SJSA1 (cell line): ENCODE measurements around the gene BCL2L11. TPM values are rescaled to one million over a fixed set of nuclear protein-coding genes. Genes with fewer than 3 reads are reported as not detected.

Experiments
- DNase-seq, 2 experiments: peaks; one replicate each; pipeline ENCODE4 v3.0.0-alpha.2; 2015 to 2020; ENCODE audit warnings: low spot score in 2 of 2, low read depth in 1 of 2
- H3K27ac ChIP-seq: fragments of 250-450 bp; sonication (Bioruptor Pico); 2 replicates; pipeline ENCODE4 v1.5.1; 2020; ENCODE audit warnings: mild to moderate bottlenecking, moderate library complexity
- H3K27me3 ChIP-seq: fragments of 250-450 bp; sonication (Bioruptor Pico); replicated peaks from 2 replicates; pipeline ENCODE4 v1.5.1; 2020; ENCODE audit warnings: mild to moderate bottlenecking, moderate library complexity
- H3K36me3 ChIP-seq: fragments of 250-450 bp; sonication (Bioruptor Pico); 2 replicates; pipeline ENCODE4 v1.5.1; 2020; ENCODE audit warnings: mild to moderate bottlenecking
- H3K4me1 ChIP-seq: fragments of 250-450 bp; sonication (Bioruptor Pico); replicated peaks from 2 replicates; pipeline ENCODE4 v1.6.1; 2021; ENCODE audit warnings: mild to moderate bottlenecking
- H3K4me3 ChIP-seq: fragments of 250-450 bp; sonication (Bioruptor Pico); 2 replicates; pipeline ENCODE4 v1.5.1; 2020; ENCODE audit warnings: mild to moderate bottlenecking
- H3K9me3 ChIP-seq: fragments of 250-450 bp; sonication (Bioruptor Pico); replicated peaks from 2 replicates; pipeline ENCODE4 v1.5.1; 2020; ENCODE audit warnings: mild to moderate bottlenecking
- total RNA-seq: library from RNA; depleted of rRNA; stranded (reverse); fragments of >200 nt; shearing (Covaris generic); gene quantifications from 2 replicates; pipeline ENCODE4 v1.2.3, GENCODE V29; 2014

Gene BCL2L11
- total RNA-seq, 1 experiment from 2014 or later, result 4.8 TPM

DNA sequence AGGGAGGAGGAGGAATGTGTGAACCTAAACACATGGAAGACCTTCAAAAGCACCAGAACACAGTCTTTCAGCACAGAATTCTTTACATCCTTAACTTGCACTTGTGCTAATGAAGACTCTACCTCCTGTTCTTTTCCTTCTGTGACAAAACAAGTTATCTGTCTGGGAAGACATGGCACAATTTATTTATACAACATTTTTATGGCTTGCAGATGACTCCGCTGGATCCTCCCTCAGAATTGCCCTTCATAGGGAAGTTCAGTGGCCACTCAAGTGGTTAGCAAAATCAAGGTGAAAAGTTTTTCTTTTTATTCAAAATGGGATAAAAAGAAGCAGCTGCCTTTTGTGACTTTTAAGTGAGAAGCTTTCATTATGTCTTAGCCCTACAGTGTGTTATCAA lies 21.4 kb downstream of the BCL2L11 start:
- Histone ChIP-seq H3K36me3 (no peaks in the 10 kb centered on the region), H3K27me3 (no peaks in the 10 kb centered on the region), H3K4me3 (no peak overlapping the region), H3K4me1 (no peaks in the 10 kb centered on the region), H3K9me3 (no peaks in the 10 kb centered on the region), H3K27ac (no peak overlapping the region)
- no peak for DNase-seq

DNA sequence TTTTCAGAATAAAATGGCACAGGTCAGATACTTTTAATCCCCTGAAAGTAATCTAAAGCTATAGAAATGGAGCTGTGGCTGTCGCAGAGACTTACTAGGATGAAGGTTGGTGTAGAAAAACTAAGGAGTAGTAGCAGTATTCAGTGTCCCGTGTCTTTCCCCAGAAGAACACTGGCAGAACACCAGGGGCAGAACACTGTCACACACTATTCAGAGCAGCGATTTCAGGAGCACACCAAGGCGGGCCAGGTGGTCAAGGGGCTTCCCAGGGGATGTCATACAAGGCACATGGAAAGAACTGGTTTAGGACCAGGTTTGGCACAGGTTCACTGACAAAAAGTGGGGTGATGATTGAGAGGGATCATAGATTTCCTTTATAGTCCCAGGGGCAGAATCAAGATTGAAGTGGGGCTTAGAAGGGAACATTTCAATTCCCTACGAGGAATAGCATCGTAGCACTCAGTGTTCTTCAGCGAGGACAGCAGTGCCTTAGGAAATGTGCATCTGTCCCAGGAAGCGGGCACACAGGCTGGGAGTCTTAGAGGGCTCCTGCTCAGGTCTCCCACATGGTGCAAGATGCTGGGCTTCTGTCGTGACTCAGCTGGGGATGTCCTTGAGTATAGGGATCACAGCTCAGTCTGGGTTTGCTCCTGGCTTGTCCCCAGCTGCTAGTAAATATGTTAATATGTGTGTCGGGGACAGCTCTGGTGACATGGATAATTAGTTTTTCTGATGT lies 22.6 kb downstream of the BCL2L11 start:
- Histone ChIP-seq H3K27ac (no peak overlapping the region), H3K36me3 (no peaks in the 10 kb centered on the region), H3K27me3 (no peaks in the 10 kb centered on the region), H3K9me3 (no peaks in the 10 kb centered on the region), H3K4me3 (no peak overlapping the region), H3K4me1 (no peaks in the 10 kb centered on the region)
- DNase-seq, result no peak

DNA sequence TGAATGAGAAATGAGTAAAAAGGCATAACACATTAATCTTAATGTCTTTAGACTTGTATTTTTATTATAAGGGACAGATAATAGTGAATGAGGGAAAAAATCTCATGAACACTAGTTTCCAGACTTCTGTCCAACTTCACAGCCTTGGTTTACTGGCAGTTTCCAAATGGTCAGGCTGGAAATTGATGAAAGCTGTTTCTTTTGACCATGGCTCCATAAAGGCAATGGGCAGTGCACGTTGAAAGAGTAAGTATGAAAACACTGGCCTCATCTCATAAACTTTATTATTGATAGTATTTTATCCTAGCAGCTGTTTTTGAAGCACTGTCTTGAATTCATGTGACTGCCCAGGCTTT lies 23.1 kb downstream of the BCL2L11 start:
- no peaks in the 10 kb centered on the region for H3K4me1 ChIP-seq
- H3K27me3 ChIP-seq, result no peaks in the 10 kb centered on the region
- H3K36me3 ChIP-seq, result no peaks in the 10 kb centered on the region
- no peak overlapping the region for H3K27ac ChIP-seq
- H3K9me3 ChIP-seq, result no peaks in the 10 kb centered on the region
- DNase-seq, result no peak
- no peak overlapping the region for H3K4me3 ChIP-seq

DNA sequence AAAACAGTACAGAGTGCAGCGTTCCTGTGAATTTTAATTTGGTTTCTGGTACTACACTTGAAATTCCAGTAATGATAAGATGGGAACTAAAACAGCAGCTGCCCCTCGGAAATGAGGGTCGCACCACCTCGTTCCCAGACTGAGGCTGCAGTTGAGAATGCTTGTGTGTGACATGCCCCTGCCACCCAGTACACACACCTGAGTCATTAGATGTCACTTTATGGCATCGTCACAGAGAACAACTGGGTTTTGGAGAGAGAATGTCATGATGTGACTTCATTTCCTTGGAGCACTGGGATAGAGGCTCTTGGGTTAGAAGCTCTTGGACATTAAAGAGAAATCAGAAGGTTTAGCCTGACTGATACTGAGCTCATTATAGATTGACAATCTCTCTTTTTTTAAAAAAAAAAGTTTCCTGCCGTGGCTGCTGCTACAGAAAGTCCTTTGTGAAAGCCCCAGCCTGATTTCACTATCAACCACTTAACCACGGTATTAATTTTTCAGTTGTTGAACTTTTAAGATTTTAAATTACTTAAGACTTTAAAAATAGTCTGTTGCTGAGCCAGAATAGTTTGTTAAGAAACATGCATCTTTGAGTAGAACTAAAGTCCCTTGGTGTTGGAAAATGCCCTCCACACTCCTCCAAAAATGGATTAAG lies 24.5 kb downstream of the BCL2L11 start:
- Histone ChIP-seq H3K4me3 (no peak overlapping the region), H3K27me3 (no peaks in the 10 kb centered on the region), H3K9me3 (no peaks in the 10 kb centered on the region), H3K27ac (no peak overlapping the region), H3K4me1 (no peaks in the 10 kb centered on the region), H3K36me3 (no peaks in the 10 kb centered on the region)
- no peak for DNase-seq

GRCh38 chr2:111145951-111146350 lies 25.2 kb downstream of the BCL2L11 start:
- no peak overlapping the region for H3K27ac ChIP-seq
- H3K36me3 ChIP-seq, result no peaks in the 10 kb centered on the region
- H3K9me3 ChIP-seq, result no peaks in the 10 kb centered on the region
- H3K4me3 ChIP-seq, result no peak overlapping the region
- H3K27me3 ChIP-seq, result no peaks in the 10 kb centered on the region
- DNase-seq, result no peak
- no peaks in the 10 kb centered on the region for H3K4me1 ChIP-seq

DNA sequence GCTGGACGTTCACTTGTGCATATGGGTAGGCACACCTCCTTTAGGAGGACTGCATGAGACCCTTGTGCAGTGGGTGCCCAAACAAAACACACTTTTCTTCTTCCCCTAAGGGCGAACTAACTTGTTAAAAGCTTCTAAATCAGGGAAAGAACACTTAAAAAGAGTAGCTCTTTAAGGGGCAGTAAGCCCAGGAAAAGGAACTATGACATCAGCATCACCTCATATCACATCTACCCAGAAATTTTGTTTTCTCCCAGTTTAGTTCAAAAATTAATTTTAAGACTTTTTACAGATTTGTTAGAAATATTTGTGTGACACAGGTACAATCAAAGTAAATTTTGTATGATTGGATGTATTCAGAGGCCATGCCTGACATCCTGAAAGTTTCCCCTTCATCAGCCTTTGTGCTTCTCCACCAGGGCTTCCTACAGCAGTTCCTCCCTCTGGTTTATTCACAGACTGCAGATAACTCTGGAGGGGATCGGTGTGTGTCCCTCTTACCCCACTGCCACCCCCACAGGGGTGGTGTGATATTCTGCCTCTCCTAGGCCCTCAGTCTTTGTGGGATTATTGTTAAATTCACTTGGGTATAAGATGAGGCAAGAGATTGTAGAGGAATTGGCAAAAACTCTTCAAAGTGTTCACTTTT lies 27.6 kb downstream of the BCL2L11 start:
- no peaks in the 10 kb centered on the region for H3K27me3 ChIP-seq
- no peaks in the 10 kb centered on the region for H3K36me3 ChIP-seq
- no peak for DNase-seq
- no peak overlapping the region for H3K27ac ChIP-seq
- no peaks in the 10 kb centered on the region for H3K4me1 ChIP-seq
- no peaks in the 10 kb centered on the region for H3K9me3 ChIP-seq
- no peak overlapping the region for H3K4me3 ChIP-seq

DNA sequence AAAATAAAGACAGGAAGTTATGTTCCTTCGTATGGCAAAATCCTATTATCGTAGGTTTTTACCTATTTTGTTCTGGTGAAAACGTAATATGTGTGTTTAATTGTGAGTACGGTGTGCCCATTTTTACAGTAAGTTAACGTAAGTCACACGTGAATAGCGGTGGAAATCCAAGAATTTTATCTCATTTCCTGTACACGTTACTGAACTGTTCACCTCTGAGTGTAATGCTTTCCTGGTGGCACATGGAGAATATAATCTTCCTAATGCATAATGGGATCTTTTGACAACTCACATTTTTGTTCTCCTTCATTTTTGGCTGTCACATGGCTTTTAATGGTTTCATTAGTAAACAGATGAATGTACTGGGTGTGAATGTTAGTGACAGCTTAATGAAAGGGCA lies 28.2 kb downstream of the BCL2L11 start:
- Histone ChIP-seq H3K4me3 (no peak overlapping the region), H3K4me1 (no peaks in the 10 kb centered on the region), H3K9me3 (no peaks in the 10 kb centered on the region), H3K27ac (no peak overlapping the region), H3K27me3 (no peaks in the 10 kb centered on the region), H3K36me3 (no peaks in the 10 kb centered on the region)
- no peak for DNase-seq

DNA sequence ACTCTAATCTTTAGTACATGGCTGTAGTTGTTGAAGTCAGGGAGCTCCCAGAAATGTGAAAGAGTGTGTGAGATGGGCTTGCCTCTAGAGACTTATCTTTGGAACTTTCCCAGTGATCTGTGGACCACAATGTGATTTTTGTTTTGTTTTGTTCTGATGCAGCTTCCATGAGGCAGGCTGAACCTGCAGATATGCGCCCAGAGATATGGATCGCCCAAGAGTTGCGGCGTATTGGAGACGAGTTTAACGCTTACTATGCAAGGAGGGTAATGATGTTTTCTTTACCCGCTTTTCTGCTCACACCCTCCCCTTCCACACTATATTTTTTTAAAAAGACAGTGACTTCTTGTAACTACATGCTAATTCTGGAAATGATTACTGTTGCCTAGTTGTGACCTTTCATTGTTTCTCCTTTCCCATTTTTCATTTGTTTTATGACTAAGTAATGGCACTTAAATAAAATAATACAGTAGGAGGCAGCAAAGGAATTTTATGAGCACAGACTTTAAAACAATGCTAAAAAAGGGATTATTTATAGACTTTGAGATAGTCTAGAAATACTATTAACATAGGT lies 29.3 kb downstream of the BCL2L11 start:
- no peak overlapping the region for H3K4me3 ChIP-seq
- no peak for DNase-seq
- no peaks in the 10 kb centered on the region for H3K9me3 ChIP-seq
- H3K27me3 ChIP-seq, result no peaks in the 10 kb centered on the region
- H3K4me1 ChIP-seq, result no peaks in the 10 kb centered on the region
- H3K36me3 ChIP-seq, result no peaks in the 10 kb centered on the region
- no peak overlapping the region for H3K27ac ChIP-seq

- Histone ChIP-seq H3K4me3 (no peak overlapping the region), H3K4me1 (peaks cover 4% of the 10 kb centered on the region), H3K27me3 (no peaks in the 10 kb centered on the region), H3K9me3 (no peaks in the 10 kb centered on the region), H3K27ac (no peak overlapping the region), H3K36me3 (no peaks in the 10 kb centered on the region)
- no peak for DNase-seq
Observed at GRCh38 chr2:111154758-111155157, 34.0 kb downstream of the BCL2L11 start.

DNA sequence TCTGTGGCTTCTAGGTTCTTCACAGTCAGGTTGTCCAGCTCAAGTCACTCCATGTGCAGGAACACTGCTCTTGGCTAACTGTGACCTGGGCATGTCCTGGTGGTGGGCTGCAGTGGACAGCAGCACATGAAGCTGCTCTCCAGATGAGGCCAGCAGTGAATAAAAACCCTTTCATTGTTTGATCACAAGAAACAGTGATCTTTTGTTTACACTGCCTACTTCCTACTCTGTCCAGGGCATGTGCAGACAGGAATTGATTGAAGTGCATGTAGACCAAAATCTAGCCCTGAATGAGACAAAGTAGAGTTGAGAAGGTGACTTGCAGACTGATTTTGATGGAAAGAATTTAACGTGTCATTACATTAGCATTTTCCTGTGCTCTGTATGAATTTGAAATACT lies 34.9 kb downstream of the BCL2L11 start:
- peaks cover 12% of the 10 kb centered on the region for H3K4me1 ChIP-seq
- H3K4me3 ChIP-seq, result no peak overlapping the region
- no peaks in the 10 kb centered on the region for H3K27me3 ChIP-seq
- H3K9me3 ChIP-seq, result no peaks in the 10 kb centered on the region
- no peak overlapping the region for H3K27ac ChIP-seq
- DNase-seq, result no peak
- H3K36me3 ChIP-seq, result no peaks in the 10 kb centered on the region

DNA sequence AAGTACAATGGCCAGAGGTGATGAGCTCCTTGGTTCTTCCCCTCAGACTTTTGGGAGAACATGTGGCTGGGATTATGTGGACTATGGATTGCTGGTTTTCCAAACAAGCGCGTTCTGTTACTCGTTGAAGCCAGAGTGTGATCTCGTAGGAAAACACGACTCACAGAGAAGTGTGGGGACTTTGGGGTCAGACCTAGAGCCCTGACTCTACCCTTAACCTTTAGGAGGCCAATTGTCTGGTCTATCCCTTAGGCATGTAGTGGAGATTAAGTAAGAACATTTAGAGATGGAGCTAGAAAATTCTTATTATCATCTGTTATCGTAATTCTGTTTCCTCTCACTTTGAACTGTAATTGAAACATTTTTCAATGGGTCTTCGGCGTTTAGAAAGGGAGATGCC lies 35.8 kb downstream of the BCL2L11 start:
- Histone ChIP-seq H3K36me3 (no peaks in the 10 kb centered on the region), H3K4me3 (no peak overlapping the region)

DNA sequence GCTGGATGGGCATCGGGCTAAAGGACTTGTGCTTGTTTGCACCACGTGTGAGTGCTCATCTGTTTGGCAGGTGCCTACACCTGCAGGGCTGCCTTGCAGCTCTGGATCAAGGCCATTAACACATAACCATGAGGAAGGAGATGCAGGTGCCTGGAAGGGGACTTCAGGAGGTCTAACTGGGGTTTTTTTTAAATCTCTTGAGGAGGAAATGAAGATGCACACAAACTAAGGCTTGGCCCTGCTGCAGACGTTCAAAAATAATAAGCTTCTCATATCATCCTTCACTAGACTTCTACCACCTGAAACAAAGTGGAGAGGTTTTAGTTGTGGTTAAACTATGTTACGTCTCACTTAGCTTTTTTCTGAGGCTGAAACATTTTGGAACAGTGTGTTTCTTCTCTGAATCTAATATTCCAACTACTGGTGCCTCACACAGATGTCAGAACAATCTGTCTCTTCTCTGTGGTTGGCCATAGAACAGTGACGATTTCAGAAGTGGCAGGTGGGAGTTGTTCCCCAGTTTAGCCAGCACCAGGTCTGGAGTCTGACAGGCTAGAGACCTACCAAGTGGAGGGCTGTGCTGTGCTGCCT lies 36.5 kb downstream of the BCL2L11 start:
- no peak for DNase-seq

More for the DNA sequence above, 35.8 kb downstream of the BCL2L11 start:
- no peak overlapping the region for H3K27ac ChIP-seq
- no peaks in the 10 kb centered on the region for H3K27me3 ChIP-seq
- no peaks in the 10 kb centered on the region for H3K9me3 ChIP-seq
- DNase-seq, result no peak
- H3K4me1 ChIP-seq, result peaks cover 22% of the 10 kb centered on the region

DNA sequence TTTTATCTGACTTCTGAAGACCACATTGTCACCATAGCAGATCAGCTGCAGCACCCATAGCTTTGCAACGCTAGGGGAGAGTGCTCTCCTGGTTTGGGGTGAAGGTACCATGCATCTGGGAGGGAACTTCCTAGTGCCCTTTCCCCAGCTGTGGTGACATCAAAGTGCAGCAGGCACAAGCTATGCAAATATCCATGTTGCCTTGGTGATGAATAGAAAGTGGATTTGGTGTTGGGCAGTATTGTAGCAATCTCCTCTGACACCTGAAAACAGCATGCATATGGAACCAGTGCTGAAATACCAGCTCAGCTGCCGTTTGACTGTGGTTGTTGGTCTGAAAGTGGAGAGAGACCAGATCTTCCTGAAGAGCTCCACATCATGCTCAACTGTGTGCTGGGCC lies 37.1 kb downstream of the BCL2L11 start:
- no peaks in the 10 kb centered on the region for H3K27me3 ChIP-seq
- peaks cover 29% of the 10 kb centered on the region for H3K4me1 ChIP-seq
- no peak overlapping the region for H3K27ac ChIP-seq
- H3K9me3 ChIP-seq, result no peaks in the 10 kb centered on the region
- no peak overlapping the region for H3K4me3 ChIP-seq
- DNase-seq, result no peak
- no peaks in the 10 kb centered on the region for H3K36me3 ChIP-seq

More for the DNA sequence above, 36.5 kb downstream of the BCL2L11 start:
- H3K4me1 ChIP-seq, result peaks cover 24% of the 10 kb centered on the region
- no peak overlapping the region for H3K27ac ChIP-seq
- H3K27me3 ChIP-seq, result no peaks in the 10 kb centered on the region
- no peaks in the 10 kb centered on the region for H3K36me3 ChIP-seq
- H3K4me3 ChIP-seq, result no peak overlapping the region
- no peaks in the 10 kb centered on the region for H3K9me3 ChIP-seq

DNA sequence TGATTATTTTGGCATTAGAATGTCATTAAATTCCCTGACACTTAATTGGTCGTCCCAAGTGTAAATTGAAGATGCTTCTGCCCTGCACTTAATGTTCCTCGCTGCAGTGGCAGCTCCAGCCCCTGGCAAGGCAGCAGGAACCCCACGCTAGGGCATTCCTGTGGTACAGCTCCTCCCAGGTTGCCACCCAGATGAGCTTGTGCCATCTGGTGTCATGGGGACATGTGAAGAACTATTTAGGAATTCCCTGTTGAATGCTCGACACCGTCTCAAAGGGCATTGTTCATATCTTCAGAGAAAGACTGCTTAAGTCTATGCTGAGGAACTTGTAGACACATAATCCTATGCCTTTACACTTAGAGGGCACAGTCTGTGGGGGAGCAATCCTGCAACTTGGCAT lies 38.9 kb downstream of the BCL2L11 start:
- Histone ChIP-seq H3K27me3 (no peaks in the 10 kb centered on the region), H3K9me3 (no peaks in the 10 kb centered on the region), H3K27ac (no peak overlapping the region), H3K4me1 (peaks cover 37% of the 10 kb centered on the region), H3K4me3 (no peak overlapping the region), H3K36me3 (no peaks in the 10 kb centered on the region)
- no peak for DNase-seq
